GM12878 (cell line): ENCODE results near the gene ZNF513. TPM values are rescaled to one million over a fixed set of nuclear protein-coding genes. Genes with fewer than 3 reads are reported as not detected.

Experiments used
- ATAC-seq: fragments of 200-7000 bp; cut with Tn5 transposase; 3 replicates; pipeline ENCODE4 v1.9.1; 2020; ENCODE audit warnings: mild to moderate bottlenecking, moderate library complexity
- BruUV-seq: library from RNA; stranded (reverse); fragments of 400-500 nt; replicated peaks from 2 replicates; lab custom pipeline; 2021; lab: Mats Ljungman, UMichigan
- CTCF ChIA-PET: fragments of 300-600 bp; sonication (Branson Sonifier 250); formaldehyde crosslinking; extraction: SDS; loops from one replicate; lab custom pipeline; 2021; ENCODE audit warnings: inconsistent platforms; lab: Yijun Ruan, JAX
- POLR2A ChIA-PET: fragments of 350-600 bp; formaldehyde crosslinking; extraction: SDS; loops from one replicate; lab custom pipeline; 2021; ENCODE audit warnings: inconsistent platforms; lab: Charles Lee
- RAD21 ChIA-PET: fragments of 300-600 bp; sonication (Branson Sonifier 250); formaldehyde crosslinking; loops from one replicate; lab custom pipeline; 2023; ENCODE audit warnings: antibody characterized with exemption; ENCODE audit not compliant: unreplicated experiment; lab: Charles Lee
- SMC1A ChIA-PET: fragments of 300-600 bp; sonication (Branson Sonifier 250); formaldehyde crosslinking; loops from one replicate; lab custom pipeline; 2023; ENCODE audit not compliant: unreplicated experiment, uncharacterized antibody; lab: Charles Lee
- DNase-seq: peaks from one replicate; pipeline ENCODE4 v3.0.0-alpha.2; 2011; ENCODE audit warnings: low read depth, low spot score
- FAIRE-seq: peaks from 3 replicates; lab custom pipeline; 2011; peaks lifted over from hg19 to GRCh38; lab: Jason Lieb, UNC
- H2AFZ ChIP-seq: 2 replicates; pipeline ENCODE4 v1.6.0; 2011; ENCODE audit warnings: low read depth, low read length, control low read depth; ENCODE audit not compliant: control insufficient read depth
- H3K27ac ChIP-seq: 2 replicates; pipeline ENCODE4 v1.5.1; 2011; ENCODE audit warnings: control low read depth; ENCODE audit not compliant: control insufficient read depth, insufficient read depth
- H3K27me3 ChIP-seq, 2 experiments: replicated peaks in 1 of 2; 2 replicates each; pipeline versions ENCODE4 v1.6.0 to v1.6.1; 2011; ENCODE audit warnings: low read length in 1 of 2; ENCODE audit not compliant: control insufficient read depth in 2 of 2, insufficient read depth in 2 of 2
- H3K36me3 ChIP-seq, 2 experiments: 2 replicates each; pipeline ENCODE4 v1.5.1; 2011; ENCODE audit warnings: low read length in 1 of 2; ENCODE audit not compliant: control insufficient read depth in 2 of 2, insufficient read depth in 2 of 2
- H3K4me1 ChIP-seq: 2 replicates; pipeline ENCODE4 v1.6.1; 2011; ENCODE audit warnings: mild to moderate bottlenecking, low read length, moderate library complexity, mixed read lengths; ENCODE audit not compliant: control insufficient read depth, insufficient read depth
- H3K4me2 ChIP-seq: 2 replicates; pipeline ENCODE4 v1.6.0; 2011; ENCODE audit warnings: control low read depth; ENCODE audit not compliant: control insufficient read depth, insufficient read depth
- H3K4me3 ChIP-seq: fragments of 200-600 bp; sonication (generic); 2 replicates; pipeline ENCODE4 v1.5.1; 2016
- H3K79me2 ChIP-seq: 2 replicates; pipeline ENCODE4 v1.6.0; 2011; ENCODE audit warnings: low read length; ENCODE audit not compliant: control insufficient read depth, insufficient read depth
- H3K9ac ChIP-seq: 2 replicates; pipeline ENCODE4 v1.8.0; 2011; ENCODE audit warnings: low read length, control low read depth, mixed read lengths; ENCODE audit not compliant: control insufficient read depth, insufficient read depth
- H3K9me3 ChIP-seq: replicated peaks from 3 replicates; pipeline ENCODE4 v1.5.1; 2011; ENCODE audit warnings: mild to moderate bottlenecking, low read length; ENCODE audit not compliant: control insufficient read depth, insufficient read depth
- H4K20me1 ChIP-seq: 2 replicates; pipeline ENCODE4 v1.6.0; 2011; ENCODE audit not compliant: control insufficient read depth, insufficient read depth
- IRF4 ChIP-seq: IDR thresholded peaks from 2 replicates; pipeline ENCODE4 v1.6.1; 2011; ENCODE audit warnings: low read depth, low read length
- WGBS: methylation state at CpG from one replicate; pipeline ENCODE4 v1.1.6; 2016; ENCODE audit warnings: low lambda C conversion rate; ENCODE audit not compliant: insufficient replicate concordance, insufficient coverage; ENCODE audit errors: missing lambda C conversion rate; 5-methylcytosine and 5-hydroxymethylcytosine counted together
- in situ Hi-C: fragments of 300-500 bp; cut with MboI; formaldehyde crosslinking; loops from 9 replicates; pipeline ENCODE4 v1.14.3; 2018; ENCODE audit warnings: mixed read lengths
- intact Hi-C: fragments of 100-400 bp; cut with micrococcal nuclease; formaldehyde crosslinking; loops from one replicate; pipeline ENCODE4 v1.14.2; 2022; ENCODE audit not compliant: unreplicated experiment
- polyA plus RNA-seq, 11 experiments: library from polyadenylated mRNA; depleted of rRNA in 4 of 11; unstranded in 6 of 11; stranded (reverse) in 5 of 11; fragments of >200 nt; fragmentation: Nextera tagmentation in 4 of 11; fragmentation: Illumina TruSeq in 1 of 11; extraction: Ambion mirVana in 4 of 11; extraction: Trizol in 1 of 11; gene quantifications; 1 replicate in 1 of 11; 2 replicates in 10 of 11; pipeline versions ENCODE4 v1.2.1 to v1.2.3, GENCODE V29; 2011 to 2016; ENCODE audit warnings: inconsistent platforms in 2 of 11, missing spikeins in 2 of 11, low read depth in 1 of 11
- total RNA-seq, 4 experiments: library from RNA; depleted of rRNA in 3 of 4; stranded (reverse); fragments of >200 nt in 3 of 4; fragmentation: Illumina TruSeq in 1 of 4; extraction: Trizol in 1 of 4; gene quantifications; 2 replicates each; pipeline versions ENCODE4 v1.2.1 to v1.2.3, GENCODE V29; 2013 to 2021

ZNF513 gene
- total and polyA plus RNA-seq, 10 of the 15 experiments (the other 5 are each of a cell fraction or from before 2014, with no cell fraction given) = 0.06 to 16.4 (median 5.6) TPM

DNA sequence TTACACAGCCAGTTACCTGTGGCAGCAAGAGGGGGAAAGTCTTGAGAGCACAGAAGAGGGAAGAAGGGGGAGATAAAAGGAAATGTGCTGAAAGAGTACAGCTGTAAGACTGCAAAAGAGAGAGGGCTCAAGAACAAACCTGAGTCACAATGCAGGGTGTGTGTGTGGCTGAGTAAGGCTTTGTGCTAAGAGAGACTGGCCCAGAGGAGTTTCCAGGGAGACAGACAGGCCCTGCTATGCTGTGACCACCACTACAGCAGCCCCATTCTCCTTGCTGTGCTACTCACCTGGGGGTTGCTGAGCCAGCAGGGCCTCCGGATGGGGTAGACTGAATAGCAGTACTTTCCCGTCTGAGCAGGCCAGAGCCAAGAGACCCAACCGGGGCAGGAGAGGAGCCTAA is 45.2 kb downstream of the ZNF513 start:
- Histone ChIP-seq H3K36me3 (peaks cover 20 to 23% of the 10 kb centered on the region in 2 experiments), H3K4me1 (no peaks in the 10 kb centered on the region), H3K9ac (no peak overlapping the region), H3K27me3 (no peaks in the 10 kb centered on the region)
- in situ Hi-C loops = no loop called here
- CTCF ChIA-PET = no interaction called here
- no peak for FAIRE-seq
- RAD21 ChIA-PET = no interaction called here
- WGBS = 94% methylated on average over 3 of the region's 3 CpGs
- intact Hi-C loops = no loop called here
- no peak for TF ChIP-seq IRF4
- TF ChIP-seq, all 136 proteins: peak for 0
- ATAC-seq (no peak), DNase-seq (no peak)
- Histone ChIP-seq H3K27ac (no peak overlapping the region), H3K9me3 (no peaks in the 10 kb centered on the region), H3K79me2 (no peaks in the 10 kb centered on the region), H2AFZ (no peak overlapping the region), H3K4me2 (no peak overlapping the region), H3K4me3 (no peak overlapping the region), H4K20me1 (no peaks in the 10 kb centered on the region)
- BruUV-seq = no TSS peak
- ChIA-PET SMC1A (no interaction called here), POLR2A (no interaction called here)

Other genes starting within 250 kb of the ZNF513 start
Only the 7 nearest of the 23 such genes appear.
- gene MPV17, start 57.6 kb downstream of the ZNF513 start, total RNA-seq (2014; rRNA removed) = 95.3 and 98.9 TPM in 2 replicates
- 73.0 and 75.3 TPM in 2 replicates for gene MPV17, start 57.6 kb downstream of the ZNF513 start, total RNA-seq (2014; rRNA removed; fragmentation: Illumina TruSeq; extraction: Trizol)
- gene MPV17, start 57.6 kb downstream of the ZNF513 start, total RNA-seq (2021) = 63.3 and 63.4 TPM in 2 replicates
- 103 and 126 TPM in 2 replicates for gene MPV17, start 57.6 kb downstream of the ZNF513 start, polyA plus RNA-seq (2011; rRNA removed)
- gene MPV17, start 57.6 kb downstream of the ZNF513 start, polyA plus RNA-seq (2014; fragmentation: Illumina TruSeq; extraction: Trizol) = 116 and 123 TPM in 2 replicates
- gene MPV17, start 57.6 kb downstream of the ZNF513 start, polyA plus RNA-seq (2014; fragmentation: Nextera tagmentation; extraction: Ambion mirVana) = 10 to 100 TPM; 67.6 to 69.8 TPM
- 77.3 and 82.7 TPM in 2 replicates for gene MPV17, start 57.6 kb downstream of the ZNF513 start, polyA plus RNA-seq (2014; rRNA removed)
- gene MPV17, start 57.6 kb downstream of the ZNF513 start, polyA plus RNA-seq (2016; fragmentation: Nextera tagmentation; extraction: Ambion mirVana) = 100 to 1,000 TPM; 116 to 143 TPM
- gene GTF3C2, start 24.0 kb downstream of the ZNF513 start, total RNA-seq (2014; rRNA removed) = 75.7 and 79.5 TPM in 2 replicates
- 62.4 and 65.4 TPM in 2 replicates for gene GTF3C2, start 24.0 kb downstream of the ZNF513 start, total RNA-seq (2014; rRNA removed; fragmentation: Illumina TruSeq; extraction: Trizol)
- 91.7 and 95.2 TPM in 2 replicates for gene GTF3C2, start 24.0 kb downstream of the ZNF513 start, total RNA-seq (2021)
- gene GTF3C2, start 24.0 kb downstream of the ZNF513 start, polyA plus RNA-seq (2011; rRNA removed) = 86.0 and 105 TPM in 2 replicates
- 80.9 and 85.8 TPM in 2 replicates for gene GTF3C2, start 24.0 kb downstream of the ZNF513 start, polyA plus RNA-seq (2014; fragmentation: Illumina TruSeq; extraction: Trizol)
- 10 to 100 TPM; 45.9 to 59.0 TPM for gene GTF3C2, start 24.0 kb downstream of the ZNF513 start, polyA plus RNA-seq (2014; fragmentation: Nextera tagmentation; extraction: Ambion mirVana)
- 64.3 and 69.3 TPM in 2 replicates for gene GTF3C2, start 24.0 kb downstream of the ZNF513 start, polyA plus RNA-seq (2014; rRNA removed)
- 10 to 100 TPM; 84.9 to 98.7 TPM for gene GTF3C2, start 24.0 kb downstream of the ZNF513 start, polyA plus RNA-seq (2016; fragmentation: Nextera tagmentation; extraction: Ambion mirVana)
- 23.3 and 24.4 TPM in 2 replicates for gene EIF2B4, start 10.4 kb downstream of the ZNF513 start, total RNA-seq (2014; rRNA removed)
- gene EIF2B4, start 10.4 kb downstream of the ZNF513 start, total RNA-seq (2014; rRNA removed; fragmentation: Illumina TruSeq; extraction: Trizol) = 16.5 and 17.0 TPM in 2 replicates
- gene EIF2B4, start 10.4 kb downstream of the ZNF513 start, total RNA-seq (2021) = 27.6 and 28.4 TPM in 2 replicates
- gene EIF2B4, start 10.4 kb downstream of the ZNF513 start, polyA plus RNA-seq (2011; rRNA removed) = 20.9 and 30.4 TPM in 2 replicates
- gene EIF2B4, start 10.4 kb downstream of the ZNF513 start, polyA plus RNA-seq (2014; fragmentation: Illumina TruSeq; extraction: Trizol) = 16.0 and 27.2 TPM in 2 replicates
- gene EIF2B4, start 10.4 kb downstream of the ZNF513 start, polyA plus RNA-seq (2014; fragmentation: Nextera tagmentation; extraction: Ambion mirVana) = 10 to 100 TPM; 13.4 to 27.8 TPM
- 23.0 and 30.9 TPM in 2 replicates for gene EIF2B4, start 10.4 kb downstream of the ZNF513 start, polyA plus RNA-seq (2014; rRNA removed)
- gene EIF2B4, start 10.4 kb downstream of the ZNF513 start, polyA plus RNA-seq (2016; fragmentation: Nextera tagmentation; extraction: Ambion mirVana) = 10 to 100 TPM; 53.4 to 53.9 TPM
- gene SNX17, start 10.1 kb downstream of the ZNF513 start, total RNA-seq (2014; rRNA removed) = 113 and 114 TPM in 2 replicates
- 56.0 and 58.4 TPM in 2 replicates for gene SNX17, start 10.1 kb downstream of the ZNF513 start, total RNA-seq (2014; rRNA removed; fragmentation: Illumina TruSeq; extraction: Trizol)
- 101 and 107 TPM in 2 replicates for gene SNX17, start 10.1 kb downstream of the ZNF513 start, total RNA-seq (2021)
- gene SNX17, start 10.1 kb downstream of the ZNF513 start, polyA plus RNA-seq (2011; rRNA removed) = 61.5 and 72.9 TPM in 2 replicates
- 52.5 and 62.1 TPM in 2 replicates for gene SNX17, start 10.1 kb downstream of the ZNF513 start, polyA plus RNA-seq (2014; fragmentation: Illumina TruSeq; extraction: Trizol)
- gene SNX17, start 10.1 kb downstream of the ZNF513 start, polyA plus RNA-seq (2014; fragmentation: Nextera tagmentation; extraction: Ambion mirVana) = 10 to 100 TPM in 1 of 2 experiments, 1 to 10 TPM in 1; 6.5 to 18.9 TPM
- 95.9 and 96.3 TPM in 2 replicates for gene SNX17, start 10.1 kb downstream of the ZNF513 start, polyA plus RNA-seq (2014; rRNA removed)
- 100 to 1,000 TPM; 114 to 116 TPM for gene SNX17, start 10.1 kb downstream of the ZNF513 start, polyA plus RNA-seq (2016; fragmentation: Nextera tagmentation; extraction: Ambion mirVana)
- 110 and 112 TPM in 2 replicates for gene PPM1G, start 28.9 kb upstream of the ZNF513 start, total RNA-seq (2014; rRNA removed)
- gene PPM1G, start 28.9 kb upstream of the ZNF513 start, total RNA-seq (2014; rRNA removed; fragmentation: Illumina TruSeq; extraction: Trizol) = 129 and 134 TPM in 2 replicates
- 129 and 130 TPM in 2 replicates for gene PPM1G, start 28.9 kb upstream of the ZNF513 start, total RNA-seq (2021)
- 47.0 and 68.8 TPM in 2 replicates for gene PPM1G, start 28.9 kb upstream of the ZNF513 start, polyA plus RNA-seq (2011; rRNA removed)
- 163 and 171 TPM in 2 replicates for gene PPM1G, start 28.9 kb upstream of the ZNF513 start, polyA plus RNA-seq (2014; fragmentation: Illumina TruSeq; extraction: Trizol)
- gene PPM1G, start 28.9 kb upstream of the ZNF513 start, polyA plus RNA-seq (2014; fragmentation: Nextera tagmentation; extraction: Ambion mirVana) = 10 to 100 TPM; 78.5 to 81.1 TPM
- 106 and 108 TPM in 2 replicates for gene PPM1G, start 28.9 kb upstream of the ZNF513 start, polyA plus RNA-seq (2014; rRNA removed)
- 100 to 1,000 TPM; 154 to 159 TPM for gene PPM1G, start 28.9 kb upstream of the ZNF513 start, polyA plus RNA-seq (2016; fragmentation: Nextera tagmentation; extraction: Ambion mirVana)
- 35.0 and 40.4 TPM in 2 replicates for gene NRBP1, start 47.9 kb upstream of the ZNF513 start, total RNA-seq (2014; rRNA removed)
- 53.3 and 53.4 TPM in 2 replicates for gene NRBP1, start 47.9 kb upstream of the ZNF513 start, total RNA-seq (2014; rRNA removed; fragmentation: Illumina TruSeq; extraction: Trizol)
- gene NRBP1, start 47.9 kb upstream of the ZNF513 start, total RNA-seq (2021) = 58.4 and 60.3 TPM in 2 replicates
- gene NRBP1, start 47.9 kb upstream of the ZNF513 start, polyA plus RNA-seq (2011; rRNA removed) = 116 and 136 TPM in 2 replicates
- 67.1 and 75.7 TPM in 2 replicates for gene NRBP1, start 47.9 kb upstream of the ZNF513 start, polyA plus RNA-seq (2014; fragmentation: Illumina TruSeq; extraction: Trizol)
- 1 to 10 TPM; 5.7 to 8.6 TPM for gene NRBP1, start 47.9 kb upstream of the ZNF513 start, polyA plus RNA-seq (2014; fragmentation: Nextera tagmentation; extraction: Ambion mirVana)
- 70.8 and 73.8 TPM in 2 replicates for gene NRBP1, start 47.9 kb upstream of the ZNF513 start, polyA plus RNA-seq (2014; rRNA removed)
- 10 to 100 TPM; 87.7 to 99.7 TPM for gene NRBP1, start 47.9 kb upstream of the ZNF513 start, polyA plus RNA-seq (2016; fragmentation: Nextera tagmentation; extraction: Ambion mirVana)
- 0.33 and 1.1 TPM in 2 replicates for gene KRTCAP3, start 61.6 kb upstream of the ZNF513 start, total RNA-seq (2014; rRNA removed)
- 1.4 TPM in 1 of 2 replicates, not detected in the other for gene KRTCAP3, start 61.6 kb upstream of the ZNF513 start, total RNA-seq (2014; rRNA removed; fragmentation: Illumina TruSeq; extraction: Trizol)
- gene KRTCAP3, start 61.6 kb upstream of the ZNF513 start, total RNA-seq (2021) = 2.2 and 2.7 TPM in 2 replicates
- 1.3 and 1.5 TPM in 2 replicates for gene KRTCAP3, start 61.6 kb upstream of the ZNF513 start, polyA plus RNA-seq (2011; rRNA removed)
- gene KRTCAP3, start 61.6 kb upstream of the ZNF513 start, polyA plus RNA-seq (2014; fragmentation: Illumina TruSeq; extraction: Trizol) = 0.26 TPM in 1 of 2 replicates, not detected in the other
- gene KRTCAP3, start 61.6 kb upstream of the ZNF513 start, polyA plus RNA-seq (2014; fragmentation: Nextera tagmentation; extraction: Ambion mirVana) = under 1 TPM; 0.64 to 0.72 TPM
- 1.9 and 2.2 TPM in 2 replicates for gene KRTCAP3, start 61.6 kb upstream of the ZNF513 start, polyA plus RNA-seq (2014; rRNA removed)
- gene KRTCAP3, start 61.6 kb upstream of the ZNF513 start, polyA plus RNA-seq (2016; fragmentation: Nextera tagmentation; extraction: Ambion mirVana) = under 1 TPM; 0.48 to 0.82 TPM